Ishikawa (cell line): ENCODE measurements around the gene CNOT6.

Experiments
- CEBPB ChIP-seq: IDR thresholded peaks from 2 replicates; pipeline ENCODE4 v1.6.1; 2012
- EP300 ChIP-seq: IDR thresholded peaks from 2 replicates; pipeline ENCODE4 v1.6.1; 2012; ENCODE audit warnings: borderline replicate concordance
- NFIC ChIP-seq: IDR thresholded peaks from 2 replicates; pipeline ENCODE4 v1.6.1; 2012
- RAD21 ChIP-seq: IDR thresholded peaks from 2 replicates; pipeline ENCODE4 v1.6.1; 2012; ENCODE audit warnings: low read depth
- TAF1 ChIP-seq: IDR thresholded peaks from 2 replicates; pipeline ENCODE4 v1.6.1; 2012; ENCODE audit warnings: low read depth, mild to moderate bottlenecking
- TCF12 ChIP-seq: IDR thresholded peaks from 2 replicates; pipeline ENCODE4 v1.6.1; 2012; ENCODE audit warnings: low read depth
- TEAD4 ChIP-seq: IDR thresholded peaks from 2 replicates; pipeline ENCODE4 v1.6.1; 2012
- ZBTB7A ChIP-seq: IDR thresholded peaks from 2 replicates; pipeline ENCODE4 v1.6.1; 2012; ENCODE audit warnings: low read depth
- TF ChIP-seq, protein P1 (sequence below): IDR thresholded peaks from 2 replicates; pipeline ENCODE4 v1.6.1; 2012; ENCODE audit warnings: low read depth, mild to moderate bottlenecking
- TF ChIP-seq, protein P2 (sequence below): IDR thresholded peaks from 2 replicates; pipeline ENCODE4 v1.6.1; 2012

DNA sequence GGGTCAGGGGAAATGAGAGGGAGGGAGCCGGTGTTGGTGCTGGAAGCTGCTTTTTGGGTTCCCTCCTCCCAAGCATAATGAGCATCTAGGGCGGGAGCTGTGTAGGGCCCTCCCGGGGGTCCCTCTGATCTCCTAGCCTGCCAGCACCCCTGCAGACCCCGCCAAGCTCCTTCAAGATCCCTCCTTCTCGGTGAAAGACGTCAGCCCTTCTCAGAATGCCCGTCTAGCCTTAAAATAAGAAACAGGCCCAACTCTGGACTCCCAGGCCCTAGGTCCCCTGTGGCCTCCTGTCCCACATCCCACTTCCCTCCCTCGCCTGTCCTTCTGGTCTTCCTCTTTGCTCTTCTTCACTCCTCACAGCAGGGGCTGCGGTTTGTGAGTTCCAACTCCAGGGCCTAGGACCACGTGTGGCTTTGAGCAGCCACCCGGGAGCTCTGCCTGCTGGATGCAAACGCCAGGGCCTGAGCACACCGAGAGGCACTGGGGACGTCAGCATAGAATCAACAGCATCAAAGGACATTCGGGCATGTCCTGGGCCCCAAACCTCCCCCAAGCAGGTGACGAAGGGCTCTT is 105.9 kb downstream of the CNOT6 start:
- TF ChIP-seq, protein P1, sequence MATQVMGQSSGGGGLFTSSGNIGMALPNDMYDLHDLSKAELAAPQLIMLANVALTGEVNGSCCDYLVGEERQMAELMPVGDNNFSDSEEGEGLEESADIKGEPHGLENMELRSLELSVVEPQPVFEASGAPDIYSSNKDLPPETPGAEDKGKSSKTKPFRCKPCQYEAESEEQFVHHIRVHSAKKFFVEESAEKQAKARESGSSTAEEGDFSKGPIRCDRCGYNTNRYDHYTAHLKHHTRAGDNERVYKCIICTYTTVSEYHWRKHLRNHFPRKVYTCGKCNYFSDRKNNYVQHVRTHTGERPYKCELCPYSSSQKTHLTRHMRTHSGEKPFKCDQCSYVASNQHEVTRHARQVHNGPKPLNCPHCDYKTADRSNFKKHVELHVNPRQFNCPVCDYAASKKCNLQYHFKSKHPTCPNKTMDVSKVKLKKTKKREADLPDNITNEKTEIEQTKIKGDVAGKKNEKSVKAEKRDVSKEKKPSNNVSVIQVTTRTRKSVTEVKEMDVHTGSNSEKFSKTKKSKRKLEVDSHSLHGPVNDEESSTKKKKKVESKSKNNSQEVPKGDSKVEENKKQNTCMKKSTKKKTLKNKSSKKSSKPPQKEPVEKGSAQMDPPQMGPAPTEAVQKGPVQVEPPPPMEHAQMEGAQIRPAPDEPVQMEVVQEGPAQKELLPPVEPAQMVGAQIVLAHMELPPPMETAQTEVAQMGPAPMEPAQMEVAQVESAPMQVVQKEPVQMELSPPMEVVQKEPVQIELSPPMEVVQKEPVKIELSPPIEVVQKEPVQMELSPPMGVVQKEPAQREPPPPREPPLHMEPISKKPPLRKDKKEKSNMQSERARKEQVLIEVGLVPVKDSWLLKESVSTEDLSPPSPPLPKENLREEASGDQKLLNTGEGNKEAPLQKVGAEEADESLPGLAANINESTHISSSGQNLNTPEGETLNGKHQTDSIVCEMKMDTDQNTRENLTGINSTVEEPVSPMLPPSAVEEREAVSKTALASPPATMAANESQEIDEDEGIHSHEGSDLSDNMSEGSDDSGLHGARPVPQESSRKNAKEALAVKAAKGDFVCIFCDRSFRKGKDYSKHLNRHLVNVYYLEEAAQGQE = no peak
- no peak for TF ChIP-seq TCF12
- TF ChIP-seq, protein P2, sequence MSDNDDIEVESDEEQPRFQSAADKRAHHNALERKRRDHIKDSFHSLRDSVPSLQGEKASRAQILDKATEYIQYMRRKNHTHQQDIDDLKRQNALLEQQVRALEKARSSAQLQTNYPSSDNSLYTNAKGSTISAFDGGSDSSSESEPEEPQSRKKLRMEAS = no peak
- no peak for TF ChIP-seq EP300
- TF ChIP-seq RAD21 = no peak
- TF ChIP-seq NFIC = no peak
- TF ChIP-seq CEBPB = no peak
- no peak for TF ChIP-seq ZBTB7A
- TF ChIP-seq TAF1 = no peak
- no peak for TF ChIP-seq TEAD4
